HG03571 (cell line): ENCODE results near the gene GLI1.
A peak's percentile ranks its signal among the peaks of the same experiment; 100 is the strongest.
"Not testable (repeated sequence)": the region's sequence is repeated elsewhere in the genome, so short reads cannot be mapped to it uniquely, and the experiment has no call there.

ENCODE experiments used
- ATAC-seq: cut with Tn5 transposase; IDR thresholded peaks from one replicate; pipeline ENCODE4 v1.9.1; 2021; ENCODE audit not compliant: unreplicated experiment

Gene GLI1

GRCh38 chr12:57441393-57441792, 18.2 kb upstream of the GLI1 start:
- not testable (repeated sequence) for ATAC-seq

GRCh38 chr12:57441846-57442427, 17.6 kb upstream of the GLI1 start:
- ATAC-seq, result no peak

- ATAC-seq, result not testable (repeated sequence)
Observed at GRCh38 chr12:57444337-57444736, 15.2 kb upstream of the GLI1 start.

GRCh38 chr12:57444744-57445143, 14.8 kb upstream of the GLI1 start:
- ATAC-seq, result no peak

- ATAC-seq, result no peak
Observed at GRCh38 chr12:57446292-57446960, 13.2 kb upstream of the GLI1 start.

- ATAC-seq, result no peak
Observed at GRCh38 chr12:57448669-57449068, 10.9 kb upstream of the GLI1 start.

GRCh38 chr12:57449375-57449774, 10.2 kb upstream of the GLI1 start:
- no peak for ATAC-seq

- no peak for ATAC-seq
Observed at GRCh38 chr12:57450057-57450456, 9.5 kb upstream of the GLI1 start.

- ATAC-seq, result no peak
Observed at GRCh38 chr12:57451233-57451778, 8.3 kb upstream of the GLI1 start.

- no peak for ATAC-seq
Observed at GRCh38 chr12:57452181-57452936, 7.2 kb upstream of the GLI1 start.

GRCh38 chr12:57452937-57453509, 6.6 kb upstream of the GLI1 start:
- no peak for ATAC-seq

GRCh38 chr12:57454213-57454565, 5.4 kb upstream of the GLI1 start:
- ATAC-seq, result no peak

GRCh38 chr12:57454566-57455373, 4.8 kb upstream of the GLI1 start, which contains the start of gene INHBE:
Gene INHBE, plus strand, starts transcription at chr12:57455307. Its CDS starts 230 bp downstream, at chr12:57455537.
- no peak for ATAC-seq

GRCh38 chr12:57455374-57456144, 4.0 kb upstream of the GLI1 start:
- no peak for ATAC-seq

GRCh38 chr12:57456145-57456700, 3.4 kb upstream of the GLI1 start:
- ATAC-seq, result no peak

- ATAC-seq, result no peak
Observed at GRCh38 chr12:57456737-57457490, 2.7 kb upstream of the GLI1 start.

- ATAC-seq, result no peak
Observed at GRCh38 chr12:57458665-57459054, 925 bp upstream of the GLI1 start.

- peak; percentile 53 for ATAC-seq
Observed at GRCh38 chr12:57459055-57459749, 383 bp upstream of the GLI1 start.

GRCh38 chr12:57460468-57460784, 841 bp downstream of the GLI1 start:
- ATAC-seq, result no peak
